VCaP (cell line): ENCODE measurements around the gene TRAPPC4.

Experiments
- H3K27ac ChIP-seq: fragments of 450-650 bp; 2 replicates; pipeline ENCODE4 v1.5.1; 2017
- TF ChIP-seq, protein P1 (sequence below): fragments of 450-650 bp; conservative IDR thresholded peaks from 2 replicates; pipeline ENCODE4 v1.5.1; 2017; ENCODE audit warnings: mild to moderate bottlenecking, moderate library complexity

Gene TRAPPC4

DNA sequence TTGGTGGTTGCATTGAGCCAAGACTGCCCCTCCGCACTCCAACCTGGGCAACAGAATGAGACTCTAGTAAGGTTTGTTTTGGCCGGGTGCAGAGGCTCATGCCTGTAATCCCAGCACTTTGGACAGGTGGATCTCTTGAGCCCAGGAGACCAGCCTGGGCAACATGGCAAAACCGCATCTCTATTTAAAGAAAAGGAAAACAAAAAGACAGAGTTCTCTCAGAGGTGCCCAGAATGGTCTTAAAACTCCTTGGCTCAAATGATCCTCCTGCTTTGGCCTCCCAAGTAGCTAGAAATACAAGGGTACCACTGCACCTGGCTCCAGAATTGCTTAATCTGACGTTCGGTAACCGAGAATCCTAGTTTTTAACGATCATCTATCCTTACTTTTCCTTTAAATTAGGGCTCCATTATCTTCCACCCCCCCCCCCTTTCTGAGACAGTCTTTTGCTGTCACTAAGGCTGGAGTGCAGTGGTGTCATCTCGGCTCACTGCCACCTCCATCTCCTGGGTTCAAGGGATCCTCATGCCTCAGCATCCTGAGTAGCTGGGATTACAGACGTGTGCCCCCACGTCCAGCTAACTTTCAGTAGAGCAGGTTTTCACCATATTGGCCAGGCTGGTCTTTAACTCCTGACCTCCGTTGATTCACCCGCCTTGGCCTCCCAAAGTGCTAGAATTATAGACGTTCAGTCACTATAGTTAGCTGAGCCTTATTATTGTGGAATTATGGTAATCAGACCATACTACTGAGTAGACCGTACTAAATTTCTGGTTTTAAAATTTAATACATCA is 2.2 kb upstream of the TRAPPC4 start:
- peak overlapping the region; percentile 96 for H3K27ac ChIP-seq
- TF ChIP-seq, protein P1, sequence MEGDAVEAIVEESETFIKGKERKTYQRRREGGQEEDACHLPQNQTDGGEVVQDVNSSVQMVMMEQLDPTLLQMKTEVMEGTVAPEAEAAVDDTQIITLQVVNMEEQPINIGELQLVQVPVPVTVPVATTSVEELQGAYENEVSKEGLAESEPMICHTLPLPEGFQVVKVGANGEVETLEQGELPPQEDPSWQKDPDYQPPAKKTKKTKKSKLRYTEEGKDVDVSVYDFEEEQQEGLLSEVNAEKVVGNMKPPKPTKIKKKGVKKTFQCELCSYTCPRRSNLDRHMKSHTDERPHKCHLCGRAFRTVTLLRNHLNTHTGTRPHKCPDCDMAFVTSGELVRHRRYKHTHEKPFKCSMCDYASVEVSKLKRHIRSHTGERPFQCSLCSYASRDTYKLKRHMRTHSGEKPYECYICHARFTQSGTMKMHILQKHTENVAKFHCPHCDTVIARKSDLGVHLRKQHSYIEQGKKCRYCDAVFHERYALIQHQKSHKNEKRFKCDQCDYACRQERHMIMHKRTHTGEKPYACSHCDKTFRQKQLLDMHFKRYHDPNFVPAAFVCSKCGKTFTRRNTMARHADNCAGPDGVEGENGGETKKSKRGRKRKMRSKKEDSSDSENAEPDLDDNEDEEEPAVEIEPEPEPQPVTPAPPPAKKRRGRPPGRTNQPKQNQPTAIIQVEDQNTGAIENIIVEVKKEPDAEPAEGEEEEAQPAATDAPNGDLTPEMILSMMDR = no peak

DNA sequence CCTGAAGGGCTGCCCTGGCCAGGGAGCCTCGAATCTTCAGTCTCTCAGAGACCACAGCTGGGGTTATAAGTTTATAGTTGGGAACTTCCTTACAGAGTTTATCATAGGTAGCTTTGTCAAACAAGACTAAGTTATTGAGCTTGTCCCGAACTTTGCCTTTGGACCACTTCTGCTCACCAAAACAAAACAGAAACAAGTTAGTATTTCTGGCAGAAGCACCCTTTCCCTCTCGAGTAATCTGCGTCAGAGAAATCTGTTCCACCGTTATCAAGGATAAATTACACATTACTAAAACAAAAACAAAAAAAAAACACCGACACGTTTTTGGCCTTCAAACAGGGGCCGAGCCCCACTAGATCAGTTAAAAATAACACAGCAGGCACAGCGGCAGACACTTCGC is 1.2 kb upstream of the TRAPPC4 start:
- H3K27ac ChIP-seq = peak overlapping the region; percentile 96

DNA sequence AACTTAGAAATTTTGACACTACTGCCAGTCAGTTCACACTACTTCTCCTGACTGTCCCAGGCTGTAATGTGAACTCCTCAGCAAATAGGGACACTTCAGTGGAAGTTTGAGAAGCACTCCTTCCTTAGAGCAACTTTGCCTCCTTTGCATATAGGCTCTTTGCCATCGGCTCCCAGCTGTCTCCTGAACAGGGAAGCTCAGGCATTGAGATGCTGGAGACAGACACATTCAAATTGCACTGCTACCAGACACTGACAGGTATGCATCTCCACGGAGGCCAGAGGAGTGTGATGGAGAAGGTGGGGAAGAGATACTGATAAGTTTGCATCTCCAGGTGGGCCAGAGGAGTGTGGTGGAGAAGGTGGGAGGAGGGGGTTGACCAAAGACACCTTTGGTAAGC is 1.4 kb downstream of the TRAPPC4 start:
- TF ChIP-seq, protein P1 = no peak
- H3K27ac ChIP-seq = peak overlapping the region; percentile 96

DNA sequence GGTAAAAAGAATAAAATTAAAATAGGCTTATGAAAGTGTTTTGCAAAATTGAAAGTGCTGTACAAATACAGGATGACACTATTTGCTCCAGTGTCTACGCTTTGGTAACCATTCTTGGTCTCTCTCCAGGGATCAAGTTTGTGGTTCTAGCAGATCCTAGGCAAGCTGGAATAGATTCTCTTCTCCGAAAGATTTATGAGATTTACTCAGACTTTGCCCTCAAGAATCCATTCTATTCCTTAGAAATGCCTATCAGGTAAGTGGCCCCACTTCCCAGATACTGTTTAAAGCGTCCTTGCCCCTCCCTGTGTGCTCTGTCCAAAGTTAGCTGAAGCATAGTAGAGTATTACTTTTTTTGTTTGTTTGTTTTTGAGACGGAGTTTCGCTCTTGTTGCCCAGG is 3.1 kb downstream of the TRAPPC4 start:
- H3K27ac ChIP-seq = peak overlapping the region; percentile 96
- TF ChIP-seq, protein P1 = no peak

DNA sequence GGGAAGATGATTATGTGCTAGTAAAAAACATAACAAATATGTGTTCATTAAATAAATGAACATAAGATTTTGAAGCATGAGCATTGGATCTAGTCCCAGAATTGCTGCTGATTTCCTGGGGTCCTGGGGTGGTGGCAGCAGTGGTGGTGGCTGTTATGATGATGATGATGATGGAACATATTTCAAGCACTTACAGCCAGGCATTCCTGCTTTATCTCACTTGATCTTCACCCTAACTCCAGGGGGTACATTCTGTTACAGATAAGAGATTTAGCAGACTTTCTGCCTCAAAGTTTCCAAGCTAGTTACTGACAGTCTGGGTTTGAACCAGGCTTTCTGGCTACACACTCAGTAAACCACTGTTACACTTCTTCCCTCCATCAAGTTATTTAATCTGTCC is 5.2 kb downstream of the TRAPPC4 start:
- TF ChIP-seq, protein P1 = no peak
- no peak overlapping the region; the same call in 1 of the 2 replicates for H3K27ac ChIP-seq

DNA sequence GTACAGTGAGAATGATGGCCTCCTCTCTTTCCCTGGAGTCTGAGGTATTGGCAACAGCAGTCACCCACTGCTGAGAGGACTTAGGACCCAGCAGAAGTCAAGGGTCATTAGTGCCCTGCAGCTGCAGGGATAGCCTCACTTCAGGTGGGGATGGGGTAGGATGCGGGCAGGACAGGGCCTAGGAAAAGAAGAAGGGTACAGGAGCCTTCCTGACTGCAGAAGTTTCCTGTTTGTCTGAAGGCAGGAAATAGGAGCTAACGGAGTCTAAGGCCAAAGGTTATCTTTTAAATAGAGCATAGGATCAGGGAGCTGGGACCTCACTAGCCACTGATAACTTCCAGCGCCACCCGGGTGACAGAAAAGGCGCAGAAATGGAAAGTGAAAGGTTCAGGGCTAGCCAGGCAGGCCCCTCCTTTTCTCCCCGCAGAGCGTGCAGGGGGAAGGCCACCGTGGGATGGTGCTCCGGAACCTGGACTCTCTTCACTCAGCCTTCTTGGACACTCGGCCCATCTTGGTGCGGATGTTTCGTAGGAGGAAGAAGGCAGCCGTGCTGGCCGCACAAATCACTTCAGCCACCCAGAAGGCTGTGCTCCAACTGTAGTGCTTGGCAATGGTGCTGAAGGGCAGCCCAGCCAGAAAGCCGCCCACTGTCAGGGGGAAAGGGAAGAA is 6.0 kb downstream of the TRAPPC4 start:
- no peak overlapping the region for H3K27ac ChIP-seq
- TF ChIP-seq, protein P1 = no peak

DNA sequence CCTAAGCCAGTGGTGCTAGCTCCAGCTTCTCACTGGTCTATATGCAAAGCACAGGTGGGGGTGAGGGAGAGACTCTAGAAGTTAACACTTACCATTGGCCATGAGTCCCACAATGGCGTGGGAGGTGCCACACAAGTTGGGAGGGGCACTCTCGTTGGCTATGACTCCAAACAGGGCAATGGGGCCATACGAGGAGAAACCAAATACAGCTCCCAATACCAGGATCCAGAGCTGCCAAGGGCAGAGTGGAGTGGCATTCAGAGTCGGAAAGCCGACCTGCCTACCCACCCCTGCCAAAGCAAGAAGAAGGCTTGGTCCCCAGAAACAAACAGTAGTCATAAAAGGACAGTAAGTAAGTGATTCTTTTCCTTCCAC is 6.5 kb downstream of the TRAPPC4 start:
- H3K27ac ChIP-seq = no peak overlapping the region
- TF ChIP-seq, protein P1 = no peak

DNA sequence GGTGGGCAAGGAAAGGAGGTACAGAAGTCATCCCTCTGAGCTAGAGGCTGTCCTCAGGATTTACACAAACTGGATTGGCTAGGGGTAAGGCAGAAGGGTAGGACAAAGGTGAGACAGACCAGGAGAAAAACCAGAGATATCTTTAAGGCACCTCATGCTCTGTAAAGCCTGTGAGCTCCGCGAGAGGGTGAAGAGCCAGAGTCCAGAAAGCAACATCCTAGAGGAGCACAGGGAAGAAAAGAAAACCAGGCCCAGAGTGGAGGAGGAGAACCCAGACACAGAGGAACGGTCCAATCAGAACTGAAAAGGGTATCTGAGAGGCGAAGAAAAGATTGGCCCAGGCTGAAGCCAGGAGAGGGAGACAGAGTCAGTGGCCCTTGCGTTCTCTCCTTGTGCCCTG is 7.0 kb downstream of the TRAPPC4 start:
- H3K27ac ChIP-seq = no peak overlapping the region
- TF ChIP-seq, protein P1 = no peak
